HCT116 (cell line): ENCODE measurements around the gene ADAMTS13.

ENCODE experiments used
- CEBPB ChIP-seq: IDR thresholded peaks from 2 replicates; pipeline ENCODE4 v1.6.1; 2012; ENCODE audit warnings: low read depth
- CTCF ChIP-seq, 3 experiments: fragments of 200-600 bp in 1 of 3; sonication (generic) in 1 of 3; IDR thresholded peaks in 2 of 3; conservative IDR thresholded peaks in 1 of 3; 2 replicates each; pipeline ENCODE4 v1.5.1; 2012 to 2017; ENCODE audit warnings: low read depth in 2 of 3, low read length in 2 of 3, antibody characterized with exemption in 1 of 3, borderline replicate concordance in 1 of 3, control low read depth in 1 of 3, mild to moderate bottlenecking in 1 of 3, mixed read lengths in 1 of 3, mixed run types in 1 of 3, moderate library complexity in 1 of 3; ENCODE audit not compliant: insufficient read depth in 1 of 3
- EGR1 ChIP-seq: IDR thresholded peaks from 2 replicates; pipeline ENCODE4 v1.6.1; 2012; ENCODE audit warnings: low read depth
- ELF1 ChIP-seq: IDR thresholded peaks from 2 replicates; pipeline ENCODE4 v1.6.1; 2012; ENCODE audit warnings: low read depth, borderline replicate concordance
- EZH2 ChIP-seq: fragments of 200-600 bp; sonication (generic); IDR thresholded peaks from 2 replicates; pipeline ENCODE4 v1.6.1; 2017; ENCODE audit warnings: antibody characterized with exemption, mixed run types
- EZH2phosphoT487 ChIP-seq: fragments of 200-600 bp; IDR thresholded peaks from 2 replicates; pipeline ENCODE4 v1.6.1; 2018; ENCODE audit warnings: antibody characterized with exemption, borderline replicate concordance
- JUND ChIP-seq: IDR thresholded peaks from 2 replicates; pipeline ENCODE4 v1.6.1; 2012
- POLR2A ChIP-seq: IDR thresholded peaks from 2 replicates; pipeline ENCODE4 v1.7.0; 2011; ENCODE audit warnings: borderline replicate concordance; ENCODE audit not compliant: insufficient read depth, insufficient read length; ENCODE audit errors: extremely low read depth
- RAD21 ChIP-seq: IDR thresholded peaks from 2 replicates; pipeline ENCODE4 v1.6.1; 2012; ENCODE audit warnings: low read depth, mild to moderate bottlenecking
- ZNF274 ChIP-seq: fragments of 200-500 bp; sonication (Bioruptor generic); IDR thresholded peaks from 2 replicates; pipeline ENCODE4 v1.6.1; 2014; ENCODE audit warnings: mild to moderate bottlenecking, low read depth, low read length, inconsistent platforms

GRCh38 chr9:133454943-133455673 lies 32.9 kb downstream of the ADAMTS13 start:
- TF ChIP-seq CTCF (IDR thresholded peaks at IDR 0.05 in 2 of 3, conservative IDR thresholded peaks at IDR 0.05 in 1 of 3; ENCODE audit: borderline replicate concordance in 1 of 3, insufficient read depth in 1 of 3, low read depth in 2 of 3, low read length in 2 of 3) (no peak), EZH2 (no peak), CEBPB (no peak), POLR2A (no peak), EGR1 (no peak), JUND (no peak), ELF1 (no peak), EZH2phosphoT487 (no peak), ZNF274 (no peak), RAD21 (no peak)
